Astrocyte (in vitro differentiated cells and primary cell): ENCODE data around the gene FAM184B.

Source experiments
- CTCF ChIP-seq: IDR thresholded peaks from 2 replicates; pipeline ENCODE4 v1.5.1; 2011; ENCODE audit warnings: low read depth, mild to moderate bottlenecking, inconsistent platforms, low read length, moderate library complexity; ENCODE audit not compliant: insufficient read depth
- EZH2 ChIP-seq: IDR thresholded peaks from 2 replicates; pipeline ENCODE4 v1.6.1; 2012; ENCODE audit warnings: mild to moderate bottlenecking, low read length, inconsistent platforms; ENCODE audit not compliant: insufficient read depth

GRCh38 chr4:17823871-17824669, 42.6 kb upstream of the FAM184B start:
- TF ChIP-seq CTCF (no peak), EZH2 (no peak)
